NCI-H2196 (cell line): Measurements from ENCODE around the gene PARP4.
"Not testable (repeated sequence)": the region's sequence is repeated elsewhere in the genome, so short reads cannot be mapped to it uniquely, and the experiment has no call there.

Source experiments
- DNase-seq: peaks from one replicate; lab custom pipeline; 2025; ENCODE audit not compliant: unreplicated experiment; lab: John Stamatoyannopoulos, UW

PARP4 gene

GRCh38 chr13:24454056-24454455 lies 58.5 kb downstream of the PARP4 start:
- no peak for DNase-seq

GRCh38 chr13:24452044-24452443 lies 60.5 kb downstream of the PARP4 start:
- DNase-seq, result no peak

DNA sequence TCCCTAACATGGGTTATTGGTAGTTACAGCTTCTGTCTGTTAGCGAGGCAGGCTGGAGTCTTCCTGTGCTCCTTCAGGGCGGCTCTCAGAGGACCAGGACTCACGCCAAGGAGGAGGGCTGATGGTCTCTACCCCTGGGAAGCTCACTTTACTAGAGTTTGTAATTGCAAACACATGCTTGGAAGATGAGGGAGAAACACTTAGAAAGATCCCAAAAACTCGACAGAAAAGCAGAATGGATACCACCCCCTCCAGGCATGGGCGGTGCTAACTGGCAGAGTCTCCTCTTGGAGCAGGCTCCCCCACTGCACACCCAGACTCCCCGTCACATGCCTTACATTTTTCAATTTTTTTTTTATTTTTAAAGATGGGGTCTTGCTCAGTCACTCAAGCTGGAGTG lies 62.0 kb downstream of the PARP4 start:
- DNase-seq, result no peak

DNA sequence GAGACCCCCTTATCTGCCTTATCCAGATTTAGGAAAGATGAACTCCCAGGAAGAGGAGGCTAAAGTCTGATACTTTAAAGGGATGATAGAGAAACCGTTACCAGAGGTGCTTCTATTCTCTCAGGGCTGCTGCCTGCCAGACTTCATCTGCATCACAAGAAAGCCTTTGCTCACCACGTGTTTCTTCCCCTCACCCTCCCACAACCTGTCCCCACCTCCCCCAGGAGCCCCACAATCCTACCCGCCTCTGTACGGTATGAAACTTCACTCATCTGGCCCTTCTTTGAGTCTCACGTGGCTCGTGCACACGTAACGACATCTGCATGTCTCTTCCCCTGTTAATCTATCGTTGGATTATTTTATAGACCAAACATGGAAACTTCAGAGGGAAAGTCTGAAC lies 67.7 kb downstream of the PARP4 start:
- DNase-seq, result not testable (repeated sequence)

GRCh38 chr13:24443366-24443765 lies 69.2 kb downstream of the PARP4 start:
- DNase-seq, result no peak

DNA sequence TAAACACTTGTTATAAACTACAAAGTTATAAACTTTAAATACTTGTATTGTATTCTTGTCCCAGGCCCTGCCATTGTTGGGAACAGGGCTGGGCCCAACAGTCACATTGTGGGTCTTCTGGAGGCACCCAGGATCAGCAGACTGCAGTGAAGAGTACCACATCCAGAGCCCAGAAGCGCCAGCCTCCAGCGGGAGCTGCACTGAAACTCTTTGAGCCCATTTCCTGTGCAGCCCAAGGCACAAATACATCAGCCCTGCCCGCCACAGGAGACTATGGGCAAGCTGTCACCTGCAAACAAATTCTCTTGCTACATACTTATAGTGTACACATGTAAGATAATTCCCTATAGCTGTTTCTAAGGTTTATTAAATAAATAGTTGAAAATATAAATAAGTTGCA lies 86.5 kb downstream of the PARP4 start:
- not testable (repeated sequence) for DNase-seq

GRCh38 chr13:24419668-24420067 lies 92.9 kb downstream of the PARP4 start:
- DNase-seq, result not testable (repeated sequence)

DNA sequence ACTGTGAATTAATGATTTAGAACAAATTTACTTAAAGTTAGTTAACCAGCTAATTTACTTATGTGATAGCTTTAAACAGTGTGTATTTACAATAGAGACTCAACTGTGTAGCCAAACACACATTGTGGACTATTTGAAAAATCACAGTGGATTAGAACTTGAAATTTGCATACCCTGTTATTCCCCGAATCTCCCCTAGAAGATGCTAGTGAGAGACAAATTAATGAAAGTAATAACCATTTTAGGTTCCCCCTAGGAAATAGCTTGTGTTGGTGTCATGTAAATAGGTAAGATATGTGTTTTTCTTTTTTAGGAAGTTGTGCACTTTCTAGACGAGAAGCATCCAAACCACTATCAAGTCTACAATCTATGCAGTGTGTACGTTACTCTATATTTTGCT lies 104.7 kb downstream of the PARP4 start:
- no peak for DNase-seq

- no peak for DNase-seq
These were observed 106.1 kb downstream of the PARP4 start for GRCh38 chr13:24406524-24406923.

DNA sequence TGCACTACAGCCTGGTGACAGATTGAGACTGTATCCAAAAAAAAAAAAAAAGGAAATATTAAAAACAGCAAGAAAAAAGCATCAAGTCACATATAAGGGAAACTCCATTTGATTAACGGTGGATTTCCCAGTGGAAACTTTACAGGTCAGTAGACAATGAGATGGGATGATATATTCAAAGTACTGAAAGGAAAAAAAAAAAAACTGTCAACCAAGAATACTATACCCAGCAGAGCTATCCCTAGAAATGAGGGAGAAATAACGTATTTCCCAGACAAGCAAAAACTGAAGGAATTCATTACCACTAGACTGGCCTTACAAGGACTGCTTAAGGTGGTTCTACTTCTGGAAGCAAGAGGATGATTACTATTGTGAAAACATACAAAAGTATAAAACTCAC lies 115.8 kb downstream of the PARP4 start:
- no peak for DNase-seq

- no peak for DNase-seq
These were observed 119.6 kb downstream of the PARP4 start for GRCh38 chr13:24392972-24393371.

GRCh38 chr13:24391771-24392683 lies 120.6 kb downstream of the PARP4 start:
- not testable (repeated sequence) for DNase-seq

GRCh38 chr13:24390795-24391194 lies 121.8 kb downstream of the PARP4 start:
- not testable (repeated sequence) for DNase-seq

DNA sequence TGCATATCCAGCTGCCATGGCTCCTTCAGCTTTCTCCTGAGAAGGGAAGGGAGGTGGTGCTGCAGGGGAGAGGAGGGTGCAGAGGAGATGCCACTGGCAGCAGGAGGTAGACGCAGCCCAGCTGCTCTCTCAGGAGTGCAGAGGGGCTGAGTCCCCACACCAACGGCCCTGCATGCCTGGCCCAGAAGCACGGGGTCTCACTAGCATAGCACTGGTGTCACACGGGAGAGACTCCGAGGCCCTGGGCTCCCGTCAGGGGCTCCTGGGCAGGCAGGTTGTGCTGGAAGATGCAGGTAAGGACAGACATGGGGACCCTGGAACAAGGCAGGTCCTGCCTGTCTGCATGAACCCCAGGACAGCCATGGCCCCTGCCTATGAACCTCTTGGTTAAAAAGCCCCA lies 123.1 kb downstream of the PARP4 start:
- no peak for DNase-seq

GRCh38 chr13:24388743-24389142 lies 123.8 kb downstream of the PARP4 start:
- not testable (repeated sequence) for DNase-seq

DNA sequence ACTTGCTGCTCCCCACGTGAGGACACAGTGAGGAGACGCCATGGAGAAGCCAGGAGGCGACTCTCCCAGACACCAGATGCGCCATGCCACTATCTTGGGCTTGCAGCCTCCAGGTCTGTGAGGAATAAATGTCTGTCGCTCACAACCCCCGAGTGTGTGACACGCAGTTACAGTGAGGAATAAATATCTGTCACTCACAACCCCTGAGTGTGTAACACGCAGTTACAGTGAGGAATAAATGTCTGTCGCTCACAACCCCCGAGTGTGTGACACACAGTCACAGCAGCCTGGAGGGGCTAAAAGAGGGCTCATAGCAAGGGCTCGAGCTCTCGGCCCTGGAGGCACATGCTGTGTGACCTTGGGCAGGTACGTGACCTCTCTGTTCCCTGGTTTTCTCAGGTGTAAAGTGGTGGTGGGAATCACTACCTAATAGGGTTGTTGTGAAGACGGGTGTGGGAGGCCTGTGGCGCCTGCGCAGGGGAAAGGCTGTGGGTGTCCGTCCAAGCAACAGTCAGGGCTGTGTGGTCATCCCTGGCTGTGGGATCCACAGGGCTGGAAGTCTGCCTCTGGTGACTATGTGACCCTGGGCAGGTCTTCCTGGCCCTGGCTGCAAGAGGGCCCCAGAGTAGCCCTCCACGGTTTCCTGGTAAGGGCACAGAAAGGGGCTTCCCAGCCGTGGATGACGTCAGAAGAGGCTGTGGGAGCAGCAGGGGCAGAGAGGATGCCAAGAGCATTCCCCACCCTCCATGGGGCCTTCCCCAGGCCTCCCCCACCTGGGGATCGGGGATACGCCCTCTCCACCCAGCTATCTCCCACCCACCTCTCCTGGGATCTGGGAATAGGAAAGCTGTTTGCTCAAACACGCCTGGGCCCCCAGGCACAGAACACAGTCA lies 125.5 kb downstream of the PARP4 start:
- DNase-seq, result no peak

DNA sequence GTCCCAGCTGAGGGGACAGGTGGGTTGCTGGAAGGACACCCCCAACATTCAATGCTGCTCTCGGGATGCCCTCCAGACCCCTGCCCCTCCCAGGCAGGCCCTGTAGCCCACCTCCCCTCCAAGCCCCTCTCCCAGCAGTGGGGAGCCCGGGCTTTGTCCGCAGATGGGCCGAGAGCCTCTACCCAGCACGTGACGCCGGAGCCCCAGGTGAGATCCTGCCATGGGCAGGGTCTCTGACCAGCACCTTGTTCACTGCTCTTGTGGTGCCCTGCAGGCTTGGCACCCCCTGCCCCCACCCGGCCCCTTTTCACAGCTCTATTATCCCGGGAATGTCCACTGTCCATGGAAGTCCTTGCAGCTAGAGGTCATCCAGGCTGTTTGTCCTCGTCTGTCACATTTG lies 126.7 kb downstream of the PARP4 start:
- DNase-seq, result no peak

DNA sequence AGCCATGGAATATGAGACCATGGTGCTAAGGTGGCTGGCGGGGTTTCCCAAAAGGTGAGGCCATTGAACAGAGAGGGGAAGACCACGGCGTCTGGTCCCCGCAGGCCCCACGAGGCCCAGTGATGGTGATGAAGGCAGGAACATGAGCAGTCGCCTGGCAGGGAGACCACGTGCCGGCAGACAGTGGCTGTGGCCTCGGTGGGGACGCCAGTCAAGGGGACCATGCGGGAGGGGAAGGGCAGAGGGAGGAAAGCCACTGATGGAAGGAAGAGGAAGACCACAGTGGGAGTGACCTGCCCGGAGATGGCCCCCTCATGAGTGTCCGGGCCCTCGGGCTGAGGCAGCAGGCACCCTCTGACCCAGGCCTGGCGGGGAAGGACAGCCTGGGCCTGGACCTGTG lies 127.6 kb downstream of the PARP4 start:
- not testable (repeated sequence) for DNase-seq

- DNase-seq, result not testable (repeated sequence)
These were observed 128.5 kb downstream of the PARP4 start for GRCh38 chr13:24384091-24384490.

- no peak for DNase-seq
These were observed 130.9 kb downstream of the PARP4 start for GRCh38 chr13:24381541-24382265.

- not testable (repeated sequence) for DNase-seq
These were observed 131.7 kb downstream of the PARP4 start for GRCh38 chr13:24380881-24381280.
